ENCODE results near the gene B4GALNT2.
"Not testable (repeated sequence)": the region's sequence is repeated elsewhere in the genome, so short reads cannot be mapped to it uniquely, and the experiment has no call there.

The B4GALNT2 gene

GRCh38 chr17:49125449-49125848 is 7.1 kb upstream of the B4GALNT2 start:
- no peak for TF ChIP-seq CTCF (IDR thresholded peaks at IDR 0.05; ENCODE audit: extremely low read depth, insufficient read depth, missing control alignments)
- in situ Hi-C loops (cut with MboI; ENCODE audit: low pct_unique_long_range_greater_than_20kb, low sequenced_read_pairs, unreplicated experiment) = no loop called here

GRCh38 chr17:49126183-49126859 is 6.2 kb upstream of the B4GALNT2 start:
- in situ Hi-C loops (cut with MboI; ENCODE audit: low pct_unique_long_range_greater_than_20kb, low sequenced_read_pairs, unreplicated experiment); DNase-seq (ENCODE audit: low spot score): not testable (repeated sequence)

More at GRCh38 chr17:49125449-49125848, 7.1 kb upstream of the B4GALNT2 start:
- DNase-seq (ENCODE audit: low spot score) = no peak

GRCh38 chr17:49129359-49129950 is 3.1 kb upstream of the B4GALNT2 start:
- in situ Hi-C loops (cut with MboI; ENCODE audit: low pct_unique_long_range_greater_than_20kb, low sequenced_read_pairs, unreplicated experiment); DNase-seq (ENCODE audit: low spot score): not testable (repeated sequence)

- DNase-seq (ENCODE audit: low spot score) = no peak
- no peak for TF ChIP-seq CTCF (IDR thresholded peaks at IDR 0.05; ENCODE audit: extremely low read depth, insufficient read depth, missing control alignments)
- in situ Hi-C loops (cut with MboI; ENCODE audit: low pct_unique_long_range_greater_than_20kb, low sequenced_read_pairs, unreplicated experiment) = no loop called here
Observed at GRCh38 chr17:49130891-49131290, 1.7 kb upstream of the B4GALNT2 start.

- no peak for DNase-seq (ENCODE audit: low spot score)
- in situ Hi-C loops (cut with MboI; ENCODE audit: low pct_unique_long_range_greater_than_20kb, low sequenced_read_pairs, unreplicated experiment) = no loop called here
- no peak for TF ChIP-seq CTCF (IDR thresholded peaks at IDR 0.05; ENCODE audit: extremely low read depth, insufficient read depth, missing control alignments)
Observed at GRCh38 chr17:49132317-49132698, 261 bp upstream of the B4GALNT2 start.

GRCh38 chr17:49136335-49136734 is 3.8 kb downstream of the B4GALNT2 start:
- TF ChIP-seq CTCF (IDR thresholded peaks at IDR 0.05; ENCODE audit: extremely low read depth, insufficient read depth, missing control alignments) = no peak
- in situ Hi-C loops (cut with MboI; ENCODE audit: low pct_unique_long_range_greater_than_20kb, low sequenced_read_pairs, unreplicated experiment) = no loop called here
- no peak for DNase-seq (ENCODE audit: low spot score)

- in situ Hi-C loops (cut with MboI; ENCODE audit: low pct_unique_long_range_greater_than_20kb, low sequenced_read_pairs, unreplicated experiment); DNase-seq (ENCODE audit: low spot score): not testable (repeated sequence)
Observed at GRCh38 chr17:49145654-49146053, 13.1 kb downstream of the B4GALNT2 start.

GRCh38 chr17:49146620-49147306 is 14.2 kb downstream of the B4GALNT2 start:
- in situ Hi-C loops (cut with MboI; ENCODE audit: low pct_unique_long_range_greater_than_20kb, low sequenced_read_pairs, unreplicated experiment) = no loop called here
- DNase-seq (ENCODE audit: low spot score) = no peak
- no peak for TF ChIP-seq CTCF (IDR thresholded peaks at IDR 0.05; ENCODE audit: extremely low read depth, insufficient read depth, missing control alignments)
